Common myeloid progenitor, CD34-positive (primary cell): ENCODE measurements around the gene DAPK2.

Experiments
- CTCF ChIA-PET: fragments of 350-600 bp; sonication (Branson Sonifier 250); formaldehyde crosslinking; loops from one replicate; lab custom pipeline; 2021; ENCODE audit warnings: antibody characterized with exemption; lab: Charles Lee
- POLR2A ChIA-PET: fragments of 350-600 bp; sonication (Branson Sonifier 250); formaldehyde crosslinking; loops from one replicate; lab custom pipeline; 2021; ENCODE audit warnings: antibody characterized with exemption; lab: Charles Lee
- DNase-seq, 3 donors: peaks; one replicate each; pipeline versions ENCODE4 v3.0.0 to v3.0.0-alpha.2; 2013
- H3K27ac ChIP-seq, 2 experiments: 1 replicate in 1 of 2; 2 replicates in 1 of 2; pipeline ENCODE4 v1.7.0; 2013; ENCODE audit warnings: inconsistent platforms in 2 of 2, low read length in 2 of 2, mild to moderate bottlenecking in 2 of 2, low read depth in 1 of 2, moderate library complexity in 1 of 2; ENCODE audit not compliant: severe bottlenecking in 2 of 2, insufficient read depth in 1 of 2, poor library complexity in 1 of 2
- H3K27me3 ChIP-seq, 5 experiments: replicated peaks in 2 of 5; 1 replicate in 3 of 5; 2 replicates in 2 of 5; pipeline versions ENCODE4 v1.6.1 to v1.7.0; 2013; ENCODE audit warnings: low read length in 4 of 5, mild to moderate bottlenecking in 2 of 5, moderate library complexity in 2 of 5, inconsistent platforms in 1 of 5; ENCODE audit not compliant: insufficient read depth in 5 of 5, control insufficient read depth in 4 of 5
- H3K36me3 ChIP-seq, 4 experiments: 1 replicate in 2 of 4; 2 replicates in 2 of 4; pipeline versions ENCODE4 v1.6.1 to v1.7.0; 2013; ENCODE audit warnings: low read length in 3 of 4, control low read depth in 1 of 4, mild to moderate bottlenecking in 1 of 4; ENCODE audit not compliant: control insufficient read depth in 4 of 4, insufficient read depth in 4 of 4
- H3K4me1 ChIP-seq, 4 experiments: 1 replicate in 3 of 4; 2 replicates in 1 of 4; pipeline versions ENCODE4 v1.6.1 to v1.7.1; 2013; ENCODE audit warnings: low read length in 3 of 4, mild to moderate bottlenecking in 3 of 4, control low read depth in 1 of 4, inconsistent platforms in 1 of 4, moderate library complexity in 1 of 4; ENCODE audit not compliant: control insufficient read depth in 4 of 4, insufficient read depth in 4 of 4; ENCODE audit errors: control extremely low read depth in 1 of 4
- H3K4me3 ChIP-seq, 7 experiments: 1 replicate in 4 of 7; 2 replicates in 3 of 7; pipeline versions ENCODE4 v1.5.1 to v1.7.0; 2013; ENCODE audit warnings: mild to moderate bottlenecking in 7 of 7, low read length in 6 of 7, moderate library complexity in 6 of 7, inconsistent platforms in 2 of 7, low read depth in 2 of 7, control low read depth in 1 of 7; ENCODE audit not compliant: insufficient read depth in 4 of 7, control insufficient read depth in 1 of 7; ENCODE audit errors: extremely low read depth in 1 of 7
- H3K9me3 ChIP-seq, 5 experiments: 1 replicate in 4 of 5; 2 replicates in 1 of 5; pipeline versions ENCODE4 v1.6.1 to v1.7.1; 2013; ENCODE audit warnings: low read length in 4 of 5, mild to moderate bottlenecking in 2 of 5, inconsistent platforms in 1 of 5, low read depth in 1 of 5, moderate library complexity in 1 of 5; ENCODE audit not compliant: control insufficient read depth in 4 of 5, insufficient read depth in 2 of 5; ENCODE audit errors: control extremely low read depth in 1 of 5
- WGBS: methylation state at CpG from one replicate; pipeline ENCODE4 v1.1.5; 2013; ENCODE audit not compliant: insufficient coverage; 5-methylcytosine and 5-hydroxymethylcytosine counted together

DAPK2 gene

GRCh38 chr15:64070965-64071851 lies 24.9 kb upstream of the DAPK2 start:
- 89% methylated on average over 5 of the region's 8 CpGs for WGBS
- Histone ChIP-seq H3K4me3 (no peak overlapping the region), H3K9me3 (no peaks in the 10 kb centered on the region), H3K4me1 (peaks cover 0 to 12% (median 7%) of the 10 kb centered on the region in 4 experiments), H3K27ac (no peak overlapping the region), H3K27me3 (no peaks in the 10 kb centered on the region), H3K36me3 (peaks cover 9 to 36% (median 25%) of the 10 kb centered on the region in 4 experiments)
- ChIA-PET POLR2A (no interaction called here), CTCF (interaction anchor here (0.9 to 1.4 kb wide), 5 partner anchors 9 to 253 kb away, joined by 3 to 10 read pairs (median 4); no protein-coding TSS in a partner anchor)
- DNase-seq: no peak

- CTCF ChIA-PET: interaction anchor here (0.6 to 5.1 kb wide), 10 partner anchors 9 to 325 kb away, joined by 3 to 86 read pairs (median 3); partner anchors contain the start of gene CIAO2A
- WGBS: 94% methylated on average over 3 of the region's 3 CpGs
Observed at GRCh38 chr15:64070106-64070505, 23.8 kb upstream of the DAPK2 start.

GRCh38 chr15:64068133-64068532 lies 21.8 kb upstream of the DAPK2 start:
- H3K27ac ChIP-seq: no peak overlapping the region
- no peak for DNase-seq
- WGBS: 100% methylated on average over 1 of the region's 4 CpGs
- CTCF ChIA-PET: interaction anchor here (0.6 to 5.1 kb wide), 31 partner anchors 8 to 409 kb away, joined by 3 to 86 read pairs (median 4); partner anchors contain the start of gene DAPK2
- no peaks in the 10 kb centered on the region for H3K27me3 ChIP-seq
- H3K9me3 ChIP-seq: no peaks in the 10 kb centered on the region
- H3K4me3 ChIP-seq: no peak overlapping the region
- H3K36me3 ChIP-seq: peaks cover 5 to 22% (median 12%) of the 10 kb centered on the region in 4 experiments
- H3K4me1 ChIP-seq: peaks cover 0 to 7% (median 3%) of the 10 kb centered on the region in 4 experiments
- POLR2A ChIA-PET: no interaction called here

More at GRCh38 chr15:64070106-64070505, 23.8 kb upstream of the DAPK2 start:
- Histone ChIP-seq H3K4me3 (no peak overlapping the region), H3K27me3 (no peaks in the 10 kb centered on the region), H3K36me3 (peaks cover 9 to 34% (median 24%) of the 10 kb centered on the region in 4 experiments), H3K4me1 (peaks cover 0 to 7% (median 3%) of the 10 kb centered on the region in 4 experiments), H3K27ac (no peak overlapping the region), H3K9me3 (no peaks in the 10 kb centered on the region)
- POLR2A ChIA-PET: no interaction called here
- DNase-seq: no peak

- POLR2A ChIA-PET: no interaction called here
- CTCF ChIA-PET: interaction anchor here (0.7 to 5.1 kb wide), 32 partner anchors 8 to 461 kb away, joined by 3 to 86 read pairs (median 4); partner anchors contain the start of gene DAPK2
Observed at GRCh38 chr15:64067564-64068030, 21.3 kb upstream of the DAPK2 start.

DNA sequence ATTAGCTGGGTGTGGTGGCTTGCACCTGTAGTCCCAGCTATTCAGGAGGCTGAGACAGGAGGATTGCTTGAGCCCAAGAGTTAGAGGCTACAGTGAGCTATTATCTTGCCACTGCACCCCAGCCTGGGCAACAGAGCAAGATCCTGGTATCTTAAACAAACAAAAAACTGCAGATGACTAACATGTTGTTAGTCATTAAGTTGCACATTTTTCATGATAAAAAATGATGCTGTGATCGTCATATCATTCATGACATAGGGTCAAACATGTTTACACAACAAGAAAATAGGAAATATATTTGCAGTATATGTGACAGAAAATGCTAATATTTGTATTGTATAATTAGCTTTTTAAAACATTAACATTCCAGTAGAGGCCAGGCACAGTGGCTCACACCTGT lies 20.2 kb upstream of the DAPK2 start:
- POLR2A ChIA-PET: no interaction called here
- no peak for DNase-seq
- Histone ChIP-seq H3K27ac (no peak overlapping the region), H3K9me3 (no peaks in the 10 kb centered on the region), H3K4me1 (peaks cover 0 to 7% (median 3%) of the 10 kb centered on the region in 4 experiments), H3K4me3 (no peak overlapping the region), H3K36me3 (peaks cover 0 to 7% (median 2%) of the 10 kb centered on the region in 4 experiments), H3K27me3 (no peaks in the 10 kb centered on the region)
- CTCF ChIA-PET: interaction anchor here (0.5 to 5.1 kb wide), 15 partner anchors 9 to 598 kb away, joined by 3 to 86 read pairs (median 4); partner anchors contain the start of gene DAPK2
- no CpG with 5 or more reads among the region's 1 CpG for WGBS

More at GRCh38 chr15:64067564-64068030, 21.3 kb upstream of the DAPK2 start:
- peak; percentile 66 to 79 (median 69) for DNase-seq
- WGBS: 29% methylated on average over 10 of the region's 11 CpGs
- Histone ChIP-seq H3K27me3 (no peaks in the 10 kb centered on the region), H3K9me3 (no peaks in the 10 kb centered on the region), H3K4me1 (peaks cover 0 to 7% (median 3%) of the 10 kb centered on the region in 4 experiments), H3K36me3 (peaks cover 5 to 18% (median 11%) of the 10 kb centered on the region in 4 experiments), H3K4me3 (peak overlapping the region in 1 of 7 experiments; percentile 34), H3K27ac (no peak overlapping the region)

GRCh38 chr15:64060716-64061115 lies 14.4 kb upstream of the DAPK2 start:
- Histone ChIP-seq H3K4me1 (no peaks in the 10 kb centered on the region), H3K9me3 (no peaks in the 10 kb centered on the region), H3K27me3 (no peaks in the 10 kb centered on the region), H3K36me3 (no peaks in the 10 kb centered on the region), H3K4me3 (no peak overlapping the region), H3K27ac (no peak overlapping the region)
- WGBS: 96% methylated on average over 28 of the region's 29 CpGs
- ChIA-PET CTCF (interaction anchor here (1.0 to 3.1 kb wide), 2 partner anchors 11 to 13 kb away, joined by 3 to 10 read pairs; no protein-coding TSS in a partner anchor), POLR2A (no interaction called here)
- DNase-seq: no peak
